K562 (cell line): Measurements from ENCODE around the gene FAM110D. TPM values are rescaled to one million over a fixed set of nuclear protein-coding genes. Genes with fewer than 3 reads are reported as not detected.
A peak's percentile ranks its signal among the peaks of the same experiment; 100 is the strongest.

Experiments
- EWSR1 ChIP-seq: fragments of 450-650 bp; IDR thresholded peaks from 2 replicates; pipeline ENCODE4 v1.6.1; 2018; ENCODE audit warnings: borderline replicate concordance, mild to moderate bottlenecking, low read depth, moderate library complexity; ENCODE audit not compliant: partially characterized antibody
- NR2C1 ChIP-seq, 2 experiments: fragments of 450-650 bp; IDR thresholded peaks; 2 replicates each; pipeline ENCODE4 v1.6.1; 2017; ENCODE audit warnings: mild to moderate bottlenecking in 2 of 2, antibody characterized with exemption in 1 of 2, inconsistent platforms in 1 of 2, missing compliant biosample characterization in 1 of 2, missing genetic modification characterization in 1 of 2
- ZNF133 ChIP-seq: fragments of 250-450 bp; sonication (Bioruptor Pico); IDR thresholded peaks from 2 replicates; pipeline ENCODE4 v1.4.0; 2020; ENCODE audit warnings: mild to moderate bottlenecking
- ZNF140 ChIP-seq: fragments of 250-450 bp; sonication (Bioruptor Pico); IDR thresholded peaks from 2 replicates; pipeline ENCODE4 v1.8.0; 2021; ENCODE audit warnings: moderate library complexity, mild to moderate bottlenecking, inconsistent platforms
- polyA plus RNA-seq, 8 experiments: library from polyadenylated mRNA; depleted of rRNA in 4 of 8; stranded (reverse) in 5 of 8; unstranded in 3 of 8; fragments of >200 nt; fragmentation: Nextera tagmentation in 2 of 8; fragmentation: Illumina TruSeq in 1 of 8; extraction: Ambion mirVana in 2 of 8; extraction: Trizol in 1 of 8; gene quantifications; 2 replicates each; pipeline versions ENCODE4 v1.2.1 to v1.2.3, GENCODE V29; 2011 to 2014; ENCODE audit warnings: inconsistent platforms in 1 of 8, missing spikeins in 1 of 8
- total RNA-seq, 7 experiments: library from RNA; depleted of rRNA in 6 of 7; stranded (reverse); fragments of >200 nt in 6 of 7; fragmentation: Illumina TruSeq in 2 of 7; extraction: Trizol in 2 of 7; gene quantifications; 2 replicates each; pipeline versions ENCODE4 v1.2.1 to v1.2.3, GENCODE V29; 2011 to 2021; ENCODE audit warnings: low replicate concordance in 1 of 7
- TF ChIP-seq, protein P1 (sequence below): fragments of 200-800 bp; sonication (Bioruptor generic); IDR thresholded peaks from 2 replicates; pipeline ENCODE4 v1.6.1; 2017; ENCODE audit warnings: missing genetic modification characterization, missing compliant biosample characterization
- TF ChIP-seq, protein P2 (sequence below), 2 experiments: fragments of 450-650 bp; IDR thresholded peaks; 2 replicates each; pipeline ENCODE4 v1.6.1; 2016; ENCODE audit warnings: mild to moderate bottlenecking in 2 of 2, borderline replicate concordance in 1 of 2, low read depth in 1 of 2, moderate library complexity in 1 of 2
- TF ChIP-seq, protein P3 (sequence below): sonication (generic); formaldehyde crosslinking; IDR thresholded peaks from 2 replicates; pipeline ENCODE4 v1.8.0; 2023; ENCODE audit warnings: mild to moderate bottlenecking, missing genetic modification reagents

FAM110D gene
- total and polyA plus RNA-seq, 9 of the 15 experiments (the other 6 are each of a cell fraction or from before 2014, with no cell fraction given), result 0.04 to 1.1 (median 0.33) TPM

- peak; percentile 25; the same call in 1 of the 2 replicates for TF ChIP-seq NR2C1 (IDR thresholded peaks at IDR 0.05)
- TF ChIP-seq NR2C1 (tag; IDR thresholded peaks at IDR 0.05), result no peak
- TF ChIP-seq, protein P1, sequence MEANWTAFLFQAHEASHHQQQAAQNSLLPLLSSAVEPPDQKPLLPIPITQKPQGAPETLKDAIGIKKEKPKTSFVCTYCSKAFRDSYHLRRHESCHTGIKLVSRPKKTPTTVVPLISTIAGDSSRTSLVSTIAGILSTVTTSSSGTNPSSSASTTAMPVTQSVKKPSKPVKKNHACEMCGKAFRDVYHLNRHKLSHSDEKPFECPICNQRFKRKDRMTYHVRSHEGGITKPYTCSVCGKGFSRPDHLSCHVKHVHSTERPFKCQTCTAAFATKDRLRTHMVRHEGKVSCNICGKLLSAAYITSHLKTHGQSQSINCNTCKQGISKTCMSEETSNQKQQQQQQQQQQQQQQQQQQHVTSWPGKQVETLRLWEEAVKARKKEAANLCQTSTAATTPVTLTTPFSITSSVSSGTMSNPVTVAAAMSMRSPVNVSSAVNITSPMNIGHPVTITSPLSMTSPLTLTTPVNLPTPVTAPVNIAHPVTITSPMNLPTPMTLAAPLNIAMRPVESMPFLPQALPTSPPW, result no peak; the same call in 1 of the 2 replicates
- TF ChIP-seq EWSR1, result no peak
- TF ChIP-seq, protein P2, sequence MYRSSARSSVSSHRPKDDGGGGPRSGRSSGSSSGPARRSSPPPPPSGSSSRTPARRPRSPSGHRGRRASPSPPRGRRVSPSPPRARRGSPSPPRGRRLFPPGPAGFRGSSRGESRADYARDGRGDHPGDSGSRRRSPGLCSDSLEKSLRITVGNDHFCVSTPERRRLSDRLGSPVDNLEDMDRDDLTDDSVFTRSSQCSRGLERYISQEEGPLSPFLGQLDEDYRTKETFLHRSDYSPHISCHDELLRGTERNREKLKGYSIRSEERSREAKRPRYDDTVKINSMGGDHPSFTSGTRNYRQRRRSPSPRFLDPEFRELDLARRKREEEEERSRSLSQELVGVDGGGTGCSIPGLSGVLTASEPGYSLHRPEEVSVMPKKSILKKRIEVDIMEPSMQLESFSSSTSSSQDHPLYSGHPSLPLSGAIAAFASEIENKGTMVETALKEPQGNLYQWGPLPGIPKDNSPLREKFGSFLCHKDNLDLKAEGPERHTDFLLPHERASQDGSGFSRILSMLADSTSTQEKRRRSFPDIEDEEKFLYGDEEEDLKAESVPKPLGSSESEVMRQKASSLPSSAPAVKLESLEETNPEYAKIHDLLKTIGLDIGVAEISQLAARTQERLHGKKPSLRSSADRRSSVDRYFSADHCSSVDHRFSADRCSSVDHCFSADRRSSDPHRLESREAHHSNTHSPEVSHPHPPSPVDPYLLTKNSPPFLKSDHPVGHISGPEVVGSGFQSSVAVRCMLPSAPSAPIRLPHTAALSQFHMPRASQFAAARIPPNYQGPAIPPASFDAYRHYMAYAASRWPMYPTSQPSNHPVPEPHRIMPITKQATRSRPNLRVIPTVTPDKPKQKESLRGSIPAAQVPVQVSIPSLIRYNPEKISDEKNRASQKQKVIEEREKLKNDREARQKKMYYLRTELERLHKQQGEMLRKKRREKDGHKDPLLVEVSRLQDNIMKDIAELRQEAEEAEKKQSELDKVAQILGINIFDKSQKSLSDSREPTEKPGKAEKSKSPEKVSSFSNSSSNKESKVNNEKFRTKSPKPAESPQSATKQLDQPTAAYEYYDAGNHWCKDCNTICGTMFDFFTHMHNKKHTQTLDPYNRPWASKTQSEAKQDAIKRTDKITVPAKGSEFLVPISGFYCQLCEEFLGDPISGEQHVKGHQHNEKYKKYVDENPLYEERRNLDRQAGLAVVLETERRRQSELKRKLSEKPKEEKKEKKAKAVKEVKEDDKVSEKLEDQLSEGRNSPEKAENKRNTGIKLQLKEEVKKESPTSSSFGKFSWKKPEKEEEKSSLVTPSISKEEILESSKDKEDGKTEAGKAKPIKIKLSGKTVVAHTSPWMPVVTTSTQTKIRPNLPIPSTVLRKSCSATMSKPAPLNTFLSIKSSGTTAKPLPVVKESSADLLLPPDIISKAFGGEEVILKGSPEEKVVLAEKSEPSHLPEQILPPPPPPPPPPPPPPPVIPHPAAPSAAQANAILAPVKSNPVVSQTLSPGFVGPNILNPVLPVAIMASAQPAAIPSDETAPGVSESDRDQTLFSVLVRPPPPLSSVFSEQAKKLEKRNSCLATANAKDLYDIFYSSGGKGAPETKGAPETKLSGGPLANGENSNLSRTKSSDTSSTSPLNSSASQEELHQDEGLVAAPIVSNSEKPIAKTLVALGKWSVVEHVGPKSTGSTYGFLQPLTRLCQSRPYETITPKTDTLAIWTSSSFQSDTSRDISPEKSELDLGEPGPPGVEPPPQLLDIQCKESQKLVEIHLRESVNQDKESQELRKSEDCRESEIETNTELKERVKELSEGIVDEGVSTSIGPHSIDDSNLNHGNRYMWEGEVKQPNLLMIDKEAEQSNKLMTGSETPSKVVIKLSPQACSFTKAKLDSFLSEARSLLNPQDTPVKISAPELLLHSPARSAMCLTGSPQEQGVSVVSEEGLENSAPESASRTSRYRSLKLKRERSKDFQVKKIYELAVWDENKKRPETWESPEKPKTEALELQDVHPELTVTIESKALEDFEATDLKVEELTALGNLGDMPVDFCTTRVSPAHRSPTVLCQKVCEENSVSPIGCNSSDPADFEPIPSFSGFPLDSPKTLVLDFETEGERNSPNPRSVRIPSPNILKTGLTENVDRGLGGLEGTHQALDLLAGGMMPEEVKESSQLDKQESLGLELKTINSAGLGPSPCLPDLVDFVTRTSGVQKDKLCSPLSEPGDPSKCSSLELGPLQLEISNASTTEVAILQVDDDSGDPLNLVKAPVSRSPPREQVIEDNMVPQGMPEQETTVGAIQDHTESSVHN (IDR thresholded peaks at IDR 0.05; ENCODE audit: borderline replicate concordance in 1 of 2, low read depth in 1 of 2), result no peak
- no peak for TF ChIP-seq ZNF140 (CRISPR knock-in tag)
- TF ChIP-seq, protein P3, sequence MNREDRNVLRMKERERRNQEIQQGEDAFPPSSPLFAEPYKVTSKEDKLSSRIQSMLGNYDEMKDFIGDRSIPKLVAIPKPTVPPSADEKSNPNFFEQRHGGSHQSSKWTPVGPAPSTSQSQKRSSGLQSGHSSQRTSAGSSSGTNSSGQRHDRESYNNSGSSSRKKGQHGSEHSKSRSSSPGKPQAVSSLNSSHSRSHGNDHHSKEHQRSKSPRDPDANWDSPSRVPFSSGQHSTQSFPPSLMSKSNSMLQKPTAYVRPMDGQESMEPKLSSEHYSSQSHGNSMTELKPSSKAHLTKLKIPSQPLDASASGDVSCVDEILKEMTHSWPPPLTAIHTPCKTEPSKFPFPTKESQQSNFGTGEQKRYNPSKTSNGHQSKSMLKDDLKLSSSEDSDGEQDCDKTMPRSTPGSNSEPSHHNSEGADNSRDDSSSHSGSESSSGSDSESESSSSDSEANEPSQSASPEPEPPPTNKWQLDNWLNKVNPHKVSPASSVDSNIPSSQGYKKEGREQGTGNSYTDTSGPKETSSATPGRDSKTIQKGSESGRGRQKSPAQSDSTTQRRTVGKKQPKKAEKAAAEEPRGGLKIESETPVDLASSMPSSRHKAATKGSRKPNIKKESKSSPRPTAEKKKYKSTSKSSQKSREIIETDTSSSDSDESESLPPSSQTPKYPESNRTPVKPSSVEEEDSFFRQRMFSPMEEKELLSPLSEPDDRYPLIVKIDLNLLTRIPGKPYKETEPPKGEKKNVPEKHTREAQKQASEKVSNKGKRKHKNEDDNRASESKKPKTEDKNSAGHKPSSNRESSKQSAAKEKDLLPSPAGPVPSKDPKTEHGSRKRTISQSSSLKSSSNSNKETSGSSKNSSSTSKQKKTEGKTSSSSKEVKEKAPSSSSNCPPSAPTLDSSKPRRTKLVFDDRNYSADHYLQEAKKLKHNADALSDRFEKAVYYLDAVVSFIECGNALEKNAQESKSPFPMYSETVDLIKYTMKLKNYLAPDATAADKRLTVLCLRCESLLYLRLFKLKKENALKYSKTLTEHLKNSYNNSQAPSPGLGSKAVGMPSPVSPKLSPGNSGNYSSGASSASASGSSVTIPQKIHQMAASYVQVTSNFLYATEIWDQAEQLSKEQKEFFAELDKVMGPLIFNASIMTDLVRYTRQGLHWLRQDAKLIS (CRISPR knock-in tag), result peak; percentile 88
- no peak for TF ChIP-seq ZNF133 (CRISPR knock-in tag)
These were observed 31.4 kb upstream of the FAM110D start (continued) for GRCh38 chr1:26127235-26128163.
